GM23248 (cell line): Measurements from ENCODE around the gene CNGB1.

Experiments used
- EZH2 ChIP-seq: fragments of 200-600 bp; sonication (generic); IDR thresholded peaks from 2 replicates; pipeline ENCODE4 v1.6.1; 2018; ENCODE audit warnings: antibody characterized with exemption, mild to moderate bottlenecking; ENCODE audit not compliant: insufficient read depth, poor library complexity, severe bottlenecking
- EZH2phosphoT487 ChIP-seq: fragments of 200-600 bp; sonication (generic); IDR thresholded peaks from 2 replicates; pipeline ENCODE4 v1.6.1; 2018; ENCODE audit warnings: antibody characterized with exemption, moderate library complexity, mild to moderate bottlenecking, low read depth; ENCODE audit not compliant: insufficient read depth

- no peak for TF ChIP-seq EZH2
- no peak for TF ChIP-seq EZH2phosphoT487
Observed at GRCh38 chr16:57844416-57845030, 126.4 kb downstream of the CNGB1 start.
